H1 (cell line): ENCODE data around the gene DDX60. TPM values are rescaled to one million over a fixed set of nuclear protein-coding genes. Genes with fewer than 3 reads are reported as not detected.

ENCODE experiments used
- polyA plus RNA-seq, 7 experiments: library from polyadenylated mRNA; depleted of rRNA in 3 of 7; stranded (reverse) in 5 of 7; unstranded in 2 of 7; fragments of >200 nt in 5 of 7; fragments of 200-250 nt in 2 of 7; gene quantifications; 1 replicate in 5 of 7; 2 replicates in 1 of 7; 4 replicates in 1 of 7; pipeline versions ENCODE4 v1.2.1 to v1.2.3, GENCODE V29; 2011 to 2013; ENCODE audit warnings: missing spikeins in 2 of 7, mixed read lengths in 2 of 7
- total RNA-seq: library from RNA; stranded (reverse); fragmentation: NEBNext Ultra II Directional; extraction: Animal tissue kit (Norgen Biotek cat#: 25700); gene quantifications from 2 replicates; pipeline ENCODE4 v1.2.1, GENCODE V29; 2021
- TF ChIP-seq, protein P1 (sequence below): IDR thresholded peaks from 2 replicates; pipeline ENCODE4 v1.6.1; 2012; ENCODE audit warnings: inconsistent platforms

Gene DDX60
- total and polyA plus RNA-seq, 2 of the 8 experiments (the other 6 are each of a cell fraction or from before 2014, with no cell fraction given) = 1.00 to 1.6 TPM

DNA sequence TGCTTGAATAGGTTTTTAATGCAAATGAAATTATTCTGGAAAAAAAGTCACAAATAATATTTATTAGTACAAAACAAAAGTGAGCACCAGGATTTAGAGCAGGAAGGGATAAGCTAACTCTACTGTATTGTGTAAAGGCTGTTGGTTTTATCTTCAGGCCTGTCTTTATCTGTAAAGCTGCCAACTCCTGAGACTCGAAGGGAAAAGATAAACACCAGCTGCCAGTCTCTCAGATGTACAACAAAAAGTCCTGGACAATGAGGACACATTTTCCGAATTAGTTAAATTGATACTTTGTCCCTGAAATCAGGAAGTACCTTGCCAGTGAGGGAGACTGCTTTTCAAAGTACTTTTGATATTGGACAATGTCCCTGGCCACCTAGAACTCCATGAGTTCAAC is 8.8 kb downstream of the DDX60 start (continued):
- TF ChIP-seq, protein P1, sequence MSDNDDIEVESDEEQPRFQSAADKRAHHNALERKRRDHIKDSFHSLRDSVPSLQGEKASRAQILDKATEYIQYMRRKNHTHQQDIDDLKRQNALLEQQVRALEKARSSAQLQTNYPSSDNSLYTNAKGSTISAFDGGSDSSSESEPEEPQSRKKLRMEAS = no peak
- TF ChIP-seq, all 59 proteins: peak for 0
